ENCODE data around the gene FMNL2.

The FMNL2 gene

DNA sequence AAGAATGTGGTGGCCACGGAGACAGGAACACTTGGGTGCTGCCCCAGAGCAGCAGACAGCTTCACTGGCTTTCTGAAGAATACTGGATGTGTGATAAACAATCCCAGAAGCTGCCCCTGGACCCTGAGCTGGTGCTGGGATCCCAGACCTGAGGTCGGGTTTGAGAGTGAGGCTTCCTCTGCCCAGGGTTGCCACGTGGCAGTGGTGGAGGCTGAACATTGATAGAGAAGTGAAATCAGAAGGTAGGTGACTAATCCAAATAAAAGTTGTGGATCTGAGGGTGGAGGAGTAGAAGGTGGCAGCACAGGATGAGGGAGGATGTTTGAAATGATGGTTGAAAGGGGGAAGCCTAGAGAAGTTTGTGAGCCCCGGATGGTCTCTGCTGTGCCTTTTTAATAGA, 64.0 kb downstream of the FMNL2 start:
- Histone ChIP-seq H3K27me3 (ENCODE audit: control insufficient read depth in 3 of 3, insufficient read depth in 3 of 3, low read depth in 1 of 3, low read length in 3 of 3) (no peaks in the 10 kb centered on the region), H3K79me1 (ENCODE audit: low read depth, low read length) (peaks cover 3% of the 10 kb centered on the region), H3K18ac (ENCODE audit: low read length) (no peak overlapping the region), H2BK120ac (ENCODE audit: low read depth, low read length) (no peak overlapping the region), H3K4me3 (ENCODE audit: low read length in 2 of 2) (no peak overlapping the region), H3K23ac (ENCODE audit: low read depth, low read length, poor library complexity) (no peak overlapping the region), H3K9me3 (replicated peaks in 1 of 2; ENCODE audit: control insufficient read depth in 2 of 2, insufficient read depth in 1 of 2, low read depth in 1 of 2, low read length in 2 of 2) (peaks cover 0 to 3% of the 10 kb centered on the region in 2 donors), H2BK15ac (ENCODE audit: low read length) (no peak overlapping the region), H3K4ac (ENCODE audit: low read length) (no peak overlapping the region), H3K4me1 (ENCODE audit: control insufficient read depth in 2 of 2, insufficient read depth in 1 of 2, low read depth in 1 of 2, low read length in 2 of 2) (peaks cover 18 to 21% of the 10 kb centered on the region in 2 donors), H3K36me3 (replicated peaks in 1 of 2; ENCODE audit: control insufficient read depth in 2 of 2, insufficient read depth in 2 of 2, low read length in 2 of 2) (no peaks in the 10 kb centered on the region), H2BK5ac (ENCODE audit: low read length) (no peak overlapping the region), H2BK12ac (ENCODE audit: low read length) (no peak overlapping the region), H2AFZ (ENCODE audit: low read length) (no peak overlapping the region), H3K27ac (replicated peaks; ENCODE audit: low read length) (no peak overlapping the region), H4K8ac (ENCODE audit: low read depth, low read length) (no peak overlapping the region), H3K4me2 (ENCODE audit: insufficient read depth, low read length, poor library complexity, severe bottlenecking) (no peak overlapping the region), H3K9ac (ENCODE audit: low read depth, low read length, poor library complexity) (no peak overlapping the region), H4K91ac (ENCODE audit: low read depth, low read length, poor library complexity) (no peak overlapping the region), H3K14ac (ENCODE audit: low read length) (no peak overlapping the region), H2AK5ac (ENCODE audit: low read depth, low read length) (no peak overlapping the region)
- no peak for DNase-seq (ENCODE audit: low spot score)
- no CpG with 5 or more reads among the region's 4 CpGs for WGBS, 2 donors (ENCODE audit: extremely low coverage in 2 of 2, insufficient read length in 2 of 2, insufficient replicate concordance in 1 of 2)

- H3K23ac ChIP-seq (ENCODE audit: low read depth, low read length, poor library complexity) = no peak overlapping the region
- no CpG with 5 or more reads among the region's 2 CpGs for WGBS, 2 donors (ENCODE audit: extremely low coverage in 2 of 2, insufficient read length in 2 of 2, insufficient replicate concordance in 1 of 2)
Observed at GRCh38 chr2:152400607-152401214, 65.7 kb downstream of the FMNL2 start.

DNA sequence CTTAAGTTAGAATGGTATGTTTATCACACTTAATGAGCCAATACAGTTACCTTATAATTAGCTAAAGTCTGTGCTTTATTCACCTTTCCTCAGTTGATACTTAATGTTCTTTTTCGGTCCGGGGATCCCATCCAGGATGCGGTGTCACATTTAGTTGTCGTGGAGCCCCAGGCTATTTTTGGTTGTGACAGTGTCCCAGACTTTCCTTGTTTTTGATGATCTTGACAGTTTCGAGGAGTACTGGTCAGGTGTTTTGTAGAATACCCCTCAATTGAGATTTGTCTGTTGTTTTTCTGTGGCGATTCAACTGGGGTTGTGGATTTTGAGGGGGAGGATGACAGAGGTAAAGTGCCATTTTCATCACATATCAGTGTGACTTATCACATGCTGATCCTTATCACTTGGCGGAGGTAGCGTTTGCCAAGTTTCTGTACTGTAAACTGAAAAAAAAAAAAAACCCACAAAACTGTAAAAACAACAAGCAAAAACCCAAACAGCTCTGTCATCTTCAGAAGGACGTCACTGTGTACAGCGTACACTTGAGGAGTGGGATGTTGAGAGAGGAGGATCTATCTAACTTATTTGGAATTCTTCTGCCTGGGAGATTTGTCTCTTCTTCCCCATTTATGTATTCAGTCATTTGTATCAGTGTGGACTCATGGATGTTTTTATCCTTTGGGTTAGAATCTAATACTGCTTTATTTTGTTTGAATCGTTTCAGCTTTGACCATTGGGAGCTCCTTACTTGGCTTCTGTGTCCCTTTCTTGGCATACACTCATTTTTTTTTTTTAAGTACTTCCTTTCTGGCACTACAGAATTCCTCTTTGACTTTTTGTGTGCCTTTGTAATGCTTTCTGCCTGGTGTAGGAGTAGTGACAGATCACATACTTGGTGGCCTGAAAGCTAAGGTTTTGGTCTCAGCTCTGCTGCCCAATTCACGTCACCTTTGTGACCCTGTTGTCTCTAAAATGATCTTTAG, 68.1 kb downstream of the FMNL2 start:
- Histone ChIP-seq H2AFZ (ENCODE audit: low read length) (no peak overlapping the region), H3K79me1 (ENCODE audit: low read depth, low read length) (peaks cover 3% of the 10 kb centered on the region), H2BK15ac (ENCODE audit: low read length) (no peak overlapping the region), H2BK120ac (ENCODE audit: low read depth, low read length) (no peak overlapping the region), H3K27ac (replicated peaks; ENCODE audit: low read length) (no peak overlapping the region), H2BK12ac (ENCODE audit: low read length) (no peak overlapping the region), H2AK5ac (ENCODE audit: low read depth, low read length) (no peak overlapping the region), H3K27me3 (ENCODE audit: control insufficient read depth in 3 of 3, insufficient read depth in 3 of 3, low read depth in 1 of 3, low read length in 3 of 3) (no peaks in the 10 kb centered on the region), H3K9me3 (replicated peaks in 1 of 2; ENCODE audit: control insufficient read depth in 2 of 2, insufficient read depth in 1 of 2, low read depth in 1 of 2, low read length in 2 of 2) (peaks cover 0 to 3% of the 10 kb centered on the region in 2 donors), H3K9ac (ENCODE audit: low read depth, low read length, poor library complexity) (no peak overlapping the region), H2BK5ac (ENCODE audit: low read length) (no peak overlapping the region), H3K4me2 (ENCODE audit: insufficient read depth, low read length, poor library complexity, severe bottlenecking) (no peak overlapping the region), H3K14ac (ENCODE audit: low read length) (no peak overlapping the region), H4K91ac (ENCODE audit: low read depth, low read length, poor library complexity) (no peak overlapping the region), H3K36me3 (replicated peaks in 1 of 2; ENCODE audit: control insufficient read depth in 2 of 2, insufficient read depth in 2 of 2, low read length in 2 of 2) (no peaks in the 10 kb centered on the region), H3K4me1 (ENCODE audit: control insufficient read depth in 2 of 2, insufficient read depth in 1 of 2, low read depth in 1 of 2, low read length in 2 of 2) (peaks cover 6 to 13% of the 10 kb centered on the region in 2 donors), H3K4ac (ENCODE audit: low read length) (no peak overlapping the region), H3K4me3 (ENCODE audit: low read length in 2 of 2) (no peak overlapping the region), H4K8ac (ENCODE audit: low read depth, low read length) (no peak overlapping the region), H3K18ac (ENCODE audit: low read length) (no peak overlapping the region), H3K23ac (ENCODE audit: low read depth, low read length, poor library complexity) (no peak overlapping the region)
- DNase-seq (ENCODE audit: low spot score) = no peak
- WGBS, 2 donors (ENCODE audit: extremely low coverage in 2 of 2, insufficient read length in 2 of 2, insufficient replicate concordance in 1 of 2) = no CpG with 5 or more reads among the region's 12 CpGs

More at GRCh38 chr2:152400607-152401214, 65.7 kb downstream of the FMNL2 start:
- H3K27me3 ChIP-seq (ENCODE audit: control insufficient read depth in 3 of 3, insufficient read depth in 3 of 3, low read depth in 1 of 3, low read length in 3 of 3) = no peaks in the 10 kb centered on the region
- H3K4me1 ChIP-seq (ENCODE audit: control insufficient read depth in 2 of 2, insufficient read depth in 1 of 2, low read depth in 1 of 2, low read length in 2 of 2) = peaks cover 5 to 12% of the 10 kb centered on the region in 2 donors
- H3K4me2 ChIP-seq (ENCODE audit: insufficient read depth, low read length, poor library complexity, severe bottlenecking) = no peak overlapping the region
- no peak overlapping the region for H4K8ac ChIP-seq (ENCODE audit: low read depth, low read length)
- H3K18ac ChIP-seq (ENCODE audit: low read length) = no peak overlapping the region
- no peak overlapping the region for H3K27ac ChIP-seq (replicated peaks; ENCODE audit: low read length)
- no peak overlapping the region for H2BK15ac ChIP-seq (ENCODE audit: low read length)
- peaks cover 0 to 3% of the 10 kb centered on the region in 2 donors for H3K9me3 ChIP-seq (replicated peaks in 1 of 2; ENCODE audit: control insufficient read depth in 2 of 2, insufficient read depth in 1 of 2, low read depth in 1 of 2, low read length in 2 of 2)
- H3K4me3 ChIP-seq (ENCODE audit: low read length in 2 of 2) = no peak overlapping the region
- no peak overlapping the region for H3K14ac ChIP-seq (ENCODE audit: low read length)
- H2AK5ac ChIP-seq (ENCODE audit: low read depth, low read length) = no peak overlapping the region
- H2BK5ac ChIP-seq (ENCODE audit: low read length) = no peak overlapping the region
- H3K4ac ChIP-seq (ENCODE audit: low read length) = no peak overlapping the region
- H3K36me3 ChIP-seq (replicated peaks in 1 of 2; ENCODE audit: control insufficient read depth in 2 of 2, insufficient read depth in 2 of 2, low read length in 2 of 2) = no peaks in the 10 kb centered on the region
- no peak for DNase-seq (ENCODE audit: low spot score)
- H2BK120ac ChIP-seq (ENCODE audit: low read depth, low read length) = no peak overlapping the region
- peaks cover 3% of the 10 kb centered on the region for H3K79me1 ChIP-seq (ENCODE audit: low read depth, low read length)
- no peak overlapping the region for H4K91ac ChIP-seq (ENCODE audit: low read depth, low read length, poor library complexity)
- no peak overlapping the region for H2AFZ ChIP-seq (ENCODE audit: low read length)
- H3K9ac ChIP-seq (ENCODE audit: low read depth, low read length, poor library complexity) = no peak overlapping the region
- H2BK12ac ChIP-seq (ENCODE audit: low read length) = no peak overlapping the region
